Psoas muscle (tissue), 8 donors: ENCODE data around the gene CHP2. TPM values are rescaled to one million over a fixed set of nuclear protein-coding genes. Genes with fewer than 3 reads are reported as not detected.

ENCODE experiments used
- ATAC-seq, 4 donors: fragments of 200-7000 bp; cut with Tn5 transposase; one replicate each; pipeline ENCODE4 v1.9.1; 2020; ENCODE audit warnings: moderate library complexity in 3 of 4, mild to moderate bottlenecking in 2 of 4
- DNase-seq, 2 donors: peaks; one replicate each; pipeline ENCODE4 v3.0.0-alpha.2; 2020
- H3K27ac ChIP-seq: fragments of 200-600 bp; one replicate; pipeline ENCODE4 v1.8.0; 2022
- H3K27me3 ChIP-seq, 3 donors: fragments of 200-600 bp in 1 of 3; one replicate each; pipeline versions ENCODE4 v1.6.1 to v1.8.0; 2013 to 2022; ENCODE audit warnings: low read length in 2 of 3, mild to moderate bottlenecking in 2 of 3, moderate library complexity in 1 of 3; ENCODE audit not compliant: insufficient read depth in 3 of 3
- H3K36me3 ChIP-seq, 2 donors: fragments of 200-600 bp in 1 of 2; one replicate each; pipeline versions ENCODE4 v1.6.1 to v1.8.0; 2013 to 2022; ENCODE audit warnings: low read depth in 1 of 2, mild to moderate bottlenecking in 1 of 2, moderate library complexity in 1 of 2; ENCODE audit not compliant: insufficient read depth in 1 of 2
- H3K4me1 ChIP-seq: fragments of 200-600 bp; one replicate; pipeline ENCODE4 v1.8.0; 2022
- H3K4me3 ChIP-seq: fragments of 200-600 bp; one replicate; pipeline ENCODE4 v1.8.0; 2022; ENCODE audit warnings: mild to moderate bottlenecking
- H3K9me3 ChIP-seq: fragments of 200-600 bp; one replicate; pipeline ENCODE4 v1.8.0; 2022
- WGBS, 3 donors: extraction: QIAGEN DNeasy Blood & Tissue Kit; methylation state at CpG; one replicate each; pipeline versions ENCODE4 v1.1.6 to v1.1.7; 2013; 5-methylcytosine and 5-hydroxymethylcytosine counted together
- intact Hi-C, 2 donors: fragments of 100-400 bp; cut with DNase I; formaldehyde crosslinking; loops; one replicate each; pipeline versions ENCODE4 v1.11.0 to v1.14.2; 2022
- polyA plus RNA-seq, 3 donors: library from polyadenylated mRNA; stranded (reverse); fragments of 200-250 nt; gene quantifications; one replicate each; pipeline ENCODE4 v1.2.3, GENCODE V29; 2013
- total RNA-seq, 4 donors: library from RNA; stranded (reverse); fragmentation: NEBNext Ultra II Directional in 2 of 4; extraction: Animal tissue kit (Norgen Biotek cat#: 25700) in 2 of 4; gene quantifications; one replicate each; pipeline versions ENCODE4 v1.2.1 to v1.2.4, GENCODE V29; 2021 to 2023
- TF ChIP-seq, protein P1 (sequence below): fragments of 200-600 bp; IDR thresholded peaks from one replicate; pipeline ENCODE4 v1.8.0; 2022; ENCODE audit warnings: antibody characterized with exemption
- donor health status: healthy with polysubstance abuse.
- donor health status: DM: no; HTN: no; CAD: no; lungs with moderate emphysema.
- donor health status: Bipolar disorder and iron deficiency.
- donor health status: healthy.
- donor health status: DM: yes; HTN: yes; CAD: no.
- donor health status: DM: no; HTN: no; CAD: no.
- donor health status: DM: no; HTN: no; CAD: no.
- donor health status: DM: yes; HTN: yes; CAD: no.

The CHP2 gene
- total and polyA plus RNA-seq, 7 donors, result 0.05 to 0.08 TPM; not detected in 5

DNA sequence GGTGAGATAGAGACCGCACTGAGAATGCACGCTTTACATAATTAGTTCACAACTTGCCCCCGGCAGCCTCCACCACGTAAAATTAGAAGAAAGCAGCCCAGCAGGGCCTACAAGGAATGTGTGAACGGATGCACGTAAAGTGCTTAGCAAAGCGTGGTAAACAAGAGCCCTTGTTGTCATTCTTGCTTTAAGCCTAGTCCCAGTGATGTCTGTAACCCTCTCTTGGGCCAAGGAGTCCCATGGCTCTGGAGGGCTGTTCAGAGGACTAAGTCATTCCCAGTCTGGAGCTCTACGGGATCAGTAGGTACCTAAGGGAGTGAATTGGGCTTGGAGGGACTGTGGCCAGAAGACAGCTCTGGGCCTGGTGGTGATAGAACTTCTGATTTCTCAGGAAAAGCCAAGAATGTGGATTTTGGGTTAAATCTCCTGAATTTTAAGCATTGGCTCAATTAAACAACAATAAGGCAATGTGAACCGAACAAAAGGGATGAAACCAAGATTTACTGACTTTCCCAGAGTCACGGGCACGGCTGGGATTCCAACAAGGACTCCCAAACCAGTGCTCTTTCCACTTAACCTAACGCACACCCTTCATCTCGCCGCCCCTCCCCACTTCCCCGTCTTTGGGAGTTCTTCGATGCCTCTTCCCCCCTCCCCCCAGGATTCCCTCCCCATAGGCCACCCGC is 775 bp upstream of the CHP2 start:
- DNase-seq, result no peak
- 35 to 36% (median 35%) methylated on average over 17 of the region's 17 CpGs for WGBS, 3 donors
- no peaks in the 10 kb centered on the region for H3K4me1 ChIP-seq
- TF ChIP-seq, protein P1, sequence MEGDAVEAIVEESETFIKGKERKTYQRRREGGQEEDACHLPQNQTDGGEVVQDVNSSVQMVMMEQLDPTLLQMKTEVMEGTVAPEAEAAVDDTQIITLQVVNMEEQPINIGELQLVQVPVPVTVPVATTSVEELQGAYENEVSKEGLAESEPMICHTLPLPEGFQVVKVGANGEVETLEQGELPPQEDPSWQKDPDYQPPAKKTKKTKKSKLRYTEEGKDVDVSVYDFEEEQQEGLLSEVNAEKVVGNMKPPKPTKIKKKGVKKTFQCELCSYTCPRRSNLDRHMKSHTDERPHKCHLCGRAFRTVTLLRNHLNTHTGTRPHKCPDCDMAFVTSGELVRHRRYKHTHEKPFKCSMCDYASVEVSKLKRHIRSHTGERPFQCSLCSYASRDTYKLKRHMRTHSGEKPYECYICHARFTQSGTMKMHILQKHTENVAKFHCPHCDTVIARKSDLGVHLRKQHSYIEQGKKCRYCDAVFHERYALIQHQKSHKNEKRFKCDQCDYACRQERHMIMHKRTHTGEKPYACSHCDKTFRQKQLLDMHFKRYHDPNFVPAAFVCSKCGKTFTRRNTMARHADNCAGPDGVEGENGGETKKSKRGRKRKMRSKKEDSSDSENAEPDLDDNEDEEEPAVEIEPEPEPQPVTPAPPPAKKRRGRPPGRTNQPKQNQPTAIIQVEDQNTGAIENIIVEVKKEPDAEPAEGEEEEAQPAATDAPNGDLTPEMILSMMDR, result no peak
- no peak overlapping the region for H3K4me3 ChIP-seq
- ATAC-seq, result no peak
- H3K27ac ChIP-seq, result no peak overlapping the region
- no peaks in the 10 kb centered on the region for H3K9me3 ChIP-seq
- H3K27me3 ChIP-seq, result peaks cover 0 to 53% (median 19%) of the 10 kb centered on the region in 3 donors
- no peaks in the 10 kb centered on the region for H3K36me3 ChIP-seq
- intact Hi-C loops, result no loop called here

DNA sequence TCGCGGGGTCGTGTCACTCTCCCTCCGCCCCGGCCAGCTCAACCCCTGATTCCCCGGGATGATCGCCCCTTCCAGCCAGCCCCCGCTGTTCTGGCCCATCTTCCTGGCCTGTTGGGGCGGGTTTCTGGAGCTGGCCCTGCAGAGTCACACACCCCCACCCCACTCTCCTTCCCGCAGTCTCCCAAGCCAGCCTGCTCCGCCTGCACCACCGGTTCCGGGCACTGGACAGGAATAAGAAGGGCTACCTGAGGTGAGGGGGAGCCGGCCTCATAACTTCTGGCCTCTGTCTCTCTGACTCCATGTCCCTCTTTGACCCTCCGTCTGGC is 621 bp downstream of the CHP2 start:
- TF ChIP-seq, protein P1, result no peak
- DNase-seq (no peak), ATAC-seq (no peak)
- H3K9me3 ChIP-seq, result no peaks in the 10 kb centered on the region
- H3K4me1 ChIP-seq, result no peaks in the 10 kb centered on the region
- WGBS, 3 donors, result 23 to 32% (median 32%) methylated on average over 14 to 15 of the region's 15 CpGs
- H3K27ac ChIP-seq, result no peak overlapping the region
- no peaks in the 10 kb centered on the region for H3K36me3 ChIP-seq
- H3K27me3 ChIP-seq, result peaks cover 0 to 53% (median 19%) of the 10 kb centered on the region in 3 donors
- intact Hi-C loops, result no loop called here
- no peak overlapping the region for H3K4me3 ChIP-seq

DNA sequence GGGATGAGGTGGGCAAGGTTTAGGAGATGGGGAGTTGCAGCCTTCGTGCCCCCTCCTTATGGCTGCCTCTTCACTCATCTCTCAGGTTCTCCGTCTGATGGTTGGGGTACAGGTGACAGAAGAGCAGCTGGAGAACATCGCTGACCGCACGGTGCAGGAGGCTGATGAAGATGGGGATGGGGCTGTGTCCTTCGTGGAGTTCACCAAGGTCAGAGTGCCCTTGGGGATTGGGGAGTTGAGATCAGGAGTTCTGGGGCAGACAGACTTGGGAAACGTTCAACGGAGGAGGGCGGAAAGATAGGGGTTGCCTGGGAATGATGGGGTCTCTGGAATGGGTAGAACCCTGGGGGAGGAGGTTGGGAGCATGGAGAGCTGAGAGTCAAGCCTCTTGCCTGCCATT is 2.3 kb downstream of the CHP2 start:
- Histone ChIP-seq H3K9me3 (no peaks in the 10 kb centered on the region), H3K27me3 (peaks cover 0 to 53% (median 19%) of the 10 kb centered on the region in 3 donors), H3K27ac (no peak overlapping the region), H3K4me3 (no peak overlapping the region), H3K36me3 (no peaks in the 10 kb centered on the region), H3K4me1 (no peaks in the 10 kb centered on the region)
- DNase-seq (no peak), ATAC-seq (no peak)
- TF ChIP-seq, protein P1, result no peak
- 78 to 86% (median 80%) methylated on average over 9 of the region's 9 CpGs for WGBS, 3 donors
- intact Hi-C loops, result no loop called here

DNA sequence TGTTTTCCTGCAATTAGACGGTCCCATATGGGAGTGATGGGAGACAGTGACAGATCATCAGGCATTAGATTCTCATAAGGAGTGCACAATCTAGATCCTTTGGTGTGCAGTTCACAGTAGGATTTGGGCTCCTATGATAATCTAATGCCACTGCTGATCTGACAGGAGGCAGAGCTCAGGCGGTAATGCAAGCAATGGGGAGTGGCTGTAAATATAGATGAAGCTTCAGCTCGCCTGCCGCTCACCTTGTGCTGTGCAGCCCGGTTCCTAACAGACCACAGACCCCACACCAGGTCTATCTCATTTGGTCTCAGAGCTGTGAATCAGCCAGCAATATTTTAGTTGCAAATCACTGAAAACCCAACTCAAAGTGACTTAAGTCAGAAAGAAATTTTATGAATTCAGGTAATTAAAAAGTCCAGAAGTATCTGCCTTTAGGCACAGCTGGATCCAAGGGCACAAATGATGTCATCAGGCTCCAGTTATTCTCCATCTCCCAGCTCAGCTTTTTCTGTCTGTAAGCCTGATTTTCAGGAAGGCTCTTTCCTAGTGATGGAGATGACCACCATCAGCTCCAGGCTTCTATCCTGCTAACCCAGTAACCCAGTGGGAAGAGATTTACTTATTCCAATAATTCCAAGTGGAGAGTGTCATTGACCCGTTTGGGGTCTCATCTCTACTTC is 3.3 kb downstream of the CHP2 start:
- Histone ChIP-seq H3K36me3 (no peaks in the 10 kb centered on the region), H3K27ac (no peak overlapping the region), H3K4me3 (no peak overlapping the region), H3K9me3 (no peaks in the 10 kb centered on the region), H3K4me1 (no peaks in the 10 kb centered on the region), H3K27me3 (peaks cover 0 to 49% (median 19%) of the 10 kb centered on the region in 3 donors)
- ATAC-seq, result no peak
- TF ChIP-seq, protein P1, result no peak
- intact Hi-C loops, result no loop called here
- DNase-seq, result no peak
- 79 to 85% (median 80%) methylated on average over 6 of the region's 6 CpGs for WGBS, 3 donors
